ENCODE results near the gene OR10H4.
"Not testable (repeated sequence)": the region's sequence is repeated elsewhere in the genome, so short reads cannot be mapped to it uniquely, and the experiment has no call there.

The OR10H4 gene

DNA sequence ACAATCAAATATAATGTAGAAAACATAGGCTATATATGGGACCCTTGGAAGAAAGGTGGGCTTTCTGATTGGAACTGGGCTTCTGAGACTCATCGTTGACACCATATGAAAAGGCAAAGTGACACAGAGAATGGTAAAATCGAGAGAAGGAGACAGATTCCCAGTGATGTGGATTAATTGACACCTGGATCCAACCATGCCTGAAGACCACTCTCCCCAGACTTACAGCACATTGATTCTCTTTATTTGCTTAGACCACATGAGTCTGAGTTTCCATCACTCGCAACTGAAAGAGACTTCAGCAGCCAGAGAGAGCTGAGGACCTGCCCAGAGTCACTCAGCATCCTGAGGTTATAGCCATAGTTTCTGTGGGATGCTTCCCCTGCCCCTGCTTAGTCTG is 20.5 kb upstream of the OR10H4 start:
- Histone ChIP-seq H3K4me1 (ENCODE audit: insufficient read depth, low read length) (no peaks in the 10 kb centered on the region), H3K9me3 (ENCODE audit: control insufficient read depth, insufficient read depth, low read length) (no peaks in the 10 kb centered on the region), H3K9ac (ENCODE audit: low read depth, low read length) (no peak overlapping the region), H3K36me3 (ENCODE audit: insufficient read depth, low read length) (no peaks in the 10 kb centered on the region)

DNA sequence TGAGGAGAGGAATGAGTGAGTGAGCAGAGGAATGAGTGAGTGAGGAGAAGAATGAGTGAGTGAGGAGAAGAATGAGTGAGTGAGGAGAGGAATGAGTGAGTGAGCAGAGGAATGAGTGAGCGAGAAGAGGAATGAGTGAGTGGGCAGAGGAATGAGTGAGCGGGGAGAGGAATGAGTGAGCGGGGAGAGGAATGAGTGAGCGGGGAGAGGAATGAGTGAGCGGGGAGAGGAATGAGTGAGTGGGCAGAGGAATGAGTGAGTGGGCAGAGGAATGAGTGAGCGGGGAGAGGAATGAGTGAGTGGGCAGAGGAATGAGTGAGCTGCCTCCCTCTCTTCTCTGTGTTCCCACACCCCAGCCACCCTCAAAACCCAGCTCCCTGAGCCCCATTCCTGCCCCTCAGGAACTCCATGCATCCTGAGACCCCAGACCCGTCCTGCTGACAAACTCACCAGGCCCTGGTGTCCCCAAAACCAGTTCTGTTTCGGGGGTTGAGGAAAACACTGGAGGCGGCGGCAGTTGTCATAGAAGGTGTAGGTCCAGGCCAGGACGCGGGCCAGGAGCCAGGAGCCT is 15.0 kb upstream of the OR10H4 start:
- not testable (repeated sequence) for H3K9me3 ChIP-seq (ENCODE audit: control insufficient read depth, insufficient read depth, low read length); H3K4me1 ChIP-seq (ENCODE audit: insufficient read depth, low read length)

DNA sequence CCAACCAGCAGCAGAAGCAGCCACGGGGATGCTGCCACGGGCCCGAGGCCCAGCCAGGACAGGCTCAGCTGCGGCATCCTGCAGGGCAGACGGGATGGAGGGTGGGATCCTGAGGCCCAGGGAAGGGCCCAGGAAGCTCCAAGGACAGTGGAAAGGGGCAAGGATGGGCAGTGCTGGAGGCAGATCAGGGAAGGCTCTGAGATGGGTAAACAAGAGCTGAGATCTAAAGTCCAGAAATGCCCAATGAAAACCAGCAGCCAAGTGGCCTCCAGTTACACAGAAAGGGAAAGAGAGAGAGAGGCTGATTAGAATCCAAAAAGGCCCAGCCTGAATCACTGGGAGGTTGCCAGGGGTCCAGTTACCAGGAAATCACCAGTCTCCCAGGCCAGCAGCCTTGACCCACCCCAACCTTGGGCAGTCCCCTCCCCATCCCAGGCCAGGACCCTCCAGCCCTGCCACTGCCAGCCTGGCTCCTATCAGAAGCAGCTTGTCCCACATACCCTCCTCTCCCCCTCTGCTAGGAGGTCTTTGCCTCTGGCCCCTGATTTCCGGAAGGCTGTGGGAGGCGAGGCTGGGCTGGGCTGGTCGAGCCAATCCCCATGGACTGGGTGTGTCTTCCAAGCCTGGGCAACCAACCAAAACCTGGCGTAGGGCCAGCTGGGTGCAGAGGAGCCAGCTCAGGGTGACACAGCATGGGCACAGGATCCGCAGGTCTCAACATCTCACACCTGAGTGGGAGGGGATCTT is 14.3 kb upstream of the OR10H4 start, which contains the start of gene CYP4F11:
Gene CYP4F11 (minus strand): TSS at position 198 of the 747 bp plus-strand sequence. CDS start 121 bp downstream, at position 77.
- Histone ChIP-seq H3K4me1 (ENCODE audit: insufficient read depth, low read length) (no peaks in the 10 kb centered on the region; the same call in 1 of the 2 replicates), H3K9me3 (ENCODE audit: control insufficient read depth, insufficient read depth, low read length) (peaks cover 6% of the 10 kb centered on the region), H3K36me3 (ENCODE audit: insufficient read depth, low read length) (no peaks in the 10 kb centered on the region), H3K9ac (ENCODE audit: low read depth, low read length) (no peak within 1 kb of the TSS)

More for the DNA sequence above, 15.0 kb upstream of the OR10H4 start:
- H3K36me3 ChIP-seq (ENCODE audit: insufficient read depth, low read length); H3K9ac ChIP-seq (ENCODE audit: low read depth, low read length): not testable (repeated sequence)

DNA sequence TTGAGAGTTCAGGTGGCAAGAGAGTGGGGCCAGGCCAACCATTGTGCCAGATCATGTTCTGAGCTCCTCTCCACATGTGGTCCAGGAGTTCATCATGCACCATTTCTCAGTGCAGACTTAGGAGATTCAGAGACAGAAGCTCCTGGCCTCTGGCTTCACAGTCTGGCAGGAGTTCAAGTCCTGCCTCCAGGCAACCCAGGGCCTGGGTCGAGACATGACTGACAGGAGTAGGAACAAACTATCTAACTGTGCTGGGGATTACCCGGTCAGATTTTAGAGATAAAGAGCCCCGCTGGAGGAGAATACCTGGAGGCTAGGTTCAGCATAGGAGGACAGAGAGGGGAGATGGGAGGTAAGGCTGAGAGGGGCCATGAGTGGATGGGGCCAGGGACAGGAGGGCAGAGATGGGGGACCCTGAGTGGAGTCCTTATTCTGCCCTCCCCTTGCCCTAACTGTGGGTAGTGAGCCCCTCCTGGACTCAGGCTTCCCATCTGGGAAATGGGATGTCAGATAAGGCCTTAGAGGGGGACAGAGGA is 13.6 kb upstream of the OR10H4 start:
- H3K4me1 ChIP-seq (ENCODE audit: insufficient read depth, low read length) = no peaks in the 10 kb centered on the region; the same call in 1 of the 2 replicates
- no peak overlapping the region for H3K9ac ChIP-seq (ENCODE audit: low read depth, low read length)
- H3K9me3 ChIP-seq (ENCODE audit: control insufficient read depth, insufficient read depth, low read length) = peaks cover 6% of the 10 kb centered on the region
- H3K36me3 ChIP-seq (ENCODE audit: insufficient read depth, low read length) = no peaks in the 10 kb centered on the region

DNA sequence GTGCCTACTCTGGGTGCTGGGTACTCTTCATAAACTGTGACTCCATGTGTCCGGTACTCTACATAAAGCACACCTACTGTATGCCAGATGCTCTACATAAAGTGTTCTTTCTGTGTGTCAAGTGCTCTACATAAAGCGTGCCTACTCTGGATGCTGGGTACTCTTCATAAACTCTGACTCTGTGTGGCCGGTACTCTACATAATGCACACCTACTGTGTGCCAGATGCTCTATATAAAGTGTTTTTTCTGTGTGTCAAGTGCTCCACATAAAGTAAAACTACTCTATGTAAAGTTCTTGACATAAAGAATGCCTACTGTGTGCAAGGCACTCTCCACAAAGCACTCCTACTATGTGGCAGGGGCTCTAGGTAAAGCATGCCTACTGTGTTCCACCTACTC is 12.6 kb upstream of the OR10H4 start:
- Histone ChIP-seq H3K36me3 (ENCODE audit: insufficient read depth, low read length) (no peaks in the 10 kb centered on the region), H3K4me1 (ENCODE audit: insufficient read depth, low read length) (no peaks in the 10 kb centered on the region; the same call in 1 of the 2 replicates), H3K9ac (ENCODE audit: low read depth, low read length) (no peak overlapping the region), H3K9me3 (ENCODE audit: control insufficient read depth, insufficient read depth, low read length) (peaks cover 6% of the 10 kb centered on the region)

DNA sequence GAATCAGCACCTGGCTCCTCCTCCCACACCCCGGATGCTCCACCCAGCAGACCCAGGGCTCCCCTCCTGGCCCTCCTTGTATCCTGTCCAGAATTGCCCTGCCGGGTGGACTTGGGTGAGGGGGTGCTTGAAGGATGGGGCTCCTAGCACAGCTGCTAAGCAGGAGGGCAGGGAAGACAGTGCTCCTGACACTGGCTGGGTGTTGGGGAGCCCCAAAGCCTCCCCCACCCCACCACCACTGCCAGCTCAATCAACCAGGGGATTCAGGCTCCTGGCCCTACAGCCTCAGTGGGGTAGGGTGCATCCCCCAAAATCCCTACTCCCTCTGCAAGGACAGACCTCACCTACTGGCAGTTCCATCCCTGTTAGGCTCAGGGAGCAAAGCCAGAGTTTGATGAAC is 11.9 kb upstream of the OR10H4 start:
- H3K4me1 ChIP-seq (ENCODE audit: insufficient read depth, low read length) = no peaks in the 10 kb centered on the region; the same call in 1 of the 2 replicates
- H3K9me3 ChIP-seq (ENCODE audit: control insufficient read depth, insufficient read depth, low read length) = peaks cover 6% of the 10 kb centered on the region
- no peak overlapping the region for H3K9ac ChIP-seq (ENCODE audit: low read depth, low read length)
- H3K36me3 ChIP-seq (ENCODE audit: insufficient read depth, low read length) = no peaks in the 10 kb centered on the region

DNA sequence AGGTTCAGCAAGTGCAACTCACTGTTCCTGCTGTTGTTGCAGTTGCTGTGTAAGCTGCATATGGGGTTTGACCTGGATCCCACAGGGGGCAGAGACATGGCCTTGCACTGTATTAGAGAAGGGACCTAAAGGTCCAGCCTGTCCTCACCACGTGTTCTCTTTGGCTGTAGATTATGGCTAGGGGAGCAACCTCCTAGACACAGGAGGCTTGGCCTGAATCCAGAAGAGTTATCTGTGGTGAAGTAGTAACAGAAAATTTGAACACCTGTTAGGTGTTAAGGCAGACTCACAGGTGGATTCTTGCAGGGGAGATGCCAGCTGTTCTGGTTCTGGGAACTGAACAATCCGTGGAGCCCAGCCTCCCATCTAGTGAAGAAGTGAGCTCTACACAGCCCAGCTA is 11.0 kb upstream of the OR10H4 start:
- Histone ChIP-seq H3K4me1 (ENCODE audit: insufficient read depth, low read length) (no peaks in the 10 kb centered on the region; the same call in 1 of the 2 replicates), H3K36me3 (ENCODE audit: insufficient read depth, low read length) (no peaks in the 10 kb centered on the region), H3K9me3 (ENCODE audit: control insufficient read depth, insufficient read depth, low read length) (peaks cover 6% of the 10 kb centered on the region), H3K9ac (ENCODE audit: low read depth, low read length) (no peak overlapping the region)

DNA sequence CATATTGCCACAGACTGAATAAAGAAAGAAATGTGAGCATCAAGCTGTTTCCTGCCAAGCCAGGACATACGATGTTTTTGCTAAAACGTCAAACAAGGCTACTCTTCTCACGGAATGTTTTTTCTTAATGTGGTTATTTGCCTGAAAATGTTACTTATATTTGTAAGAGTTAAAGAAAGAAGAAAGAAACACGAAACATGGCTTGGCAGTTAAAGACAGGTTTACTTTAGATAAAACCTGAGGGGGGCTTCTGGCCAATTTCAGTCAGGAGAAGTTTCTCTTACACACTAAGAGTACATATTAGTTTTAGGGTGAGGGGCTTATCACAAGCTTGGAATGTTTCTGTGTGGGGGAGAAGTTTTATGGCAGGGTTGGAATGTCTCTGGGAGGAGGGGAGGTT is 4.4 kb upstream of the OR10H4 start:
- H3K4me1 ChIP-seq (ENCODE audit: insufficient read depth, low read length) = no peaks in the 10 kb centered on the region
- no peaks in the 10 kb centered on the region for H3K36me3 ChIP-seq (ENCODE audit: insufficient read depth, low read length)
- H3K9me3 ChIP-seq (ENCODE audit: control insufficient read depth, insufficient read depth, low read length) = no peaks in the 10 kb centered on the region; the same call in 1 of the 2 replicates
- no peak overlapping the region for H3K9ac ChIP-seq (ENCODE audit: low read depth, low read length)

DNA sequence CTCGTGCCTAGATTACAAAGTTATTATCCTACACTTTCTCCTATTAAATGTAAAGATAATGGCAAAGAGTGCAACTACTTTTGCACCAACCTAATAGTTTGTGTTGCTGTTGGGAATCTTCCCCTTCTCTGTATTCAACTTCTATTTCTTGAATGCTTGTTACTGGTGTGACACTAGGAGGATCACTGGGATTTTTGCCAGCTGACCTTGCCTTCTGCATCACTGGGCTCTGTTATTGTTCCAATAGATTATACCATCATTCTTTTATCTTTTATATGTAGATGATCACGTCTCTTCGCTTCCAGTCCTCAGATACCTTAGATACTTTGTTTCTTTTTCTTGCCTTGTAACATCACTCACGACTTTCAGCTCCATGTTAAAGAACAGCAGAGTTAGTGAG is 3.5 kb upstream of the OR10H4 start:
- no peaks in the 10 kb centered on the region for H3K36me3 ChIP-seq (ENCODE audit: insufficient read depth, low read length)
- no peaks in the 10 kb centered on the region; the same call in 1 of the 2 replicates for H3K9me3 ChIP-seq (ENCODE audit: control insufficient read depth, insufficient read depth, low read length)
- H3K9ac ChIP-seq (ENCODE audit: low read depth, low read length) = no peak overlapping the region
- H3K4me1 ChIP-seq (ENCODE audit: insufficient read depth, low read length) = no peaks in the 10 kb centered on the region

DNA sequence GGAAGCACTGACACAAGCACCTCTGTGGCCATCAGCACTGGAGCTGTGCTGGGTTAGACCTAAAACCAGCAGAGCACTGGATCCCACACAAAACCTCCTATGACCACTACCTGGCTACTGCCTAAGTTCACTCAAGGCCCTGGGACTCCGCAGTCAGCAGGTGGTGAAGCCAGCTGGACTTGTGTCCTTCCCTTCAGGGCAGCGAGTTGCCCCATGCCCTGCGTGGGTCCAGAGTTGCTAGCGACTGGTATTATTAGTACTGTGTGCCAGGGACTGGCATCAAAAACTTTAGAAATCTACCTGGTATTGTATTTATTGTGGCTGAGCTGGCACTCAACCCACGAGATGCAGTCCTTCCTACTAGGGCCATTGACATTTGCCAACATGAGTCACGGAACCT is 6.0 kb downstream of the OR10H4 start:
- Histone ChIP-seq H3K9me3 (ENCODE audit: control insufficient read depth, insufficient read depth, low read length) (no peaks in the 10 kb centered on the region), H3K9ac (ENCODE audit: low read depth, low read length) (no peak overlapping the region), H3K4me1 (ENCODE audit: insufficient read depth, low read length) (no peaks in the 10 kb centered on the region), H3K36me3 (ENCODE audit: insufficient read depth, low read length) (no peaks in the 10 kb centered on the region)

DNA sequence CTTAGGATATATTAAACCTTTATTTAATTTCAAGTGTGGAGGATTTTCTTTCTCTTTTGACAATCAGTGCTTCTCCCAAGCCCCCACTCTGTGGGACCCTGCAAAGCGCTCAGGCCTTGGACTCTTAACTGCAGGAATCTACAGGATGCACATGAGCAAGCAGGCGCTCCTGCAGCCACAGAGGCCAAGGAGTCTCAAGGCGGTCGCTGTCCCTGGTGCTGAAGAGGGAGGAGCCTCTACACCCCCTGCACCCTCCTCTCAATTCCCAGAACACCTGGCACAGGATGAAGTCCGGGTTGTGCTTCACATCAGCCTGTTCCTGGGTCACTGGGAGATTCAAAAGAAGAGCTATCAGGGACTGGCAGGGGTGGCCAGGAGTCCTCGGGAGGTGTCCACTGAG is 13.5 kb downstream of the OR10H4 start:
- no peak overlapping the region for H3K9ac ChIP-seq (ENCODE audit: low read depth, low read length)
- no peaks in the 10 kb centered on the region for H3K36me3 ChIP-seq (ENCODE audit: insufficient read depth, low read length)
- no peaks in the 10 kb centered on the region for H3K4me1 ChIP-seq (ENCODE audit: insufficient read depth, low read length)
- no peaks in the 10 kb centered on the region for H3K9me3 ChIP-seq (ENCODE audit: control insufficient read depth, insufficient read depth, low read length)

DNA sequence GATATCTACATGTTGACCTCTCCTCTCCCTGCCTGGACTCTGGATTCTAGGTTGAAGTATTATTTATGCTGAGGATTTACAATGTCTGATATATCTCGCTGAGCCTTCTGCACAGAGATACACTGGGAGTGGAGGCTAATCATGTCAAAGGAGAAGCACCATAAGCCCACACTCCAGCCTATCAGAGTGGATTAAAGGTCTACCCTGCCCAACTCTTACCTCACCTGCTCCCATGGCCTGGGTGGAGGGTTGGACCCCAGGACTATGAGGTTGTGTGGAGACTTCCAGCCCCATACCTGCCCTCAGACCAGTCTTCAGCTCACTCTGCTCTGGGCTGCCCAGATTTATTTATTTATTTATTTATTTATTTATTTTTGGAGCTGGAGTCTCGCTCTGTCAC is 15.4 kb downstream of the OR10H4 start:
- Histone ChIP-seq H3K9me3 (ENCODE audit: control insufficient read depth, insufficient read depth, low read length) (no peaks in the 10 kb centered on the region), H3K36me3 (ENCODE audit: insufficient read depth, low read length) (no peaks in the 10 kb centered on the region), H3K9ac (ENCODE audit: low read depth, low read length) (no peak overlapping the region), H3K4me1 (ENCODE audit: insufficient read depth, low read length) (no peaks in the 10 kb centered on the region)

DNA sequence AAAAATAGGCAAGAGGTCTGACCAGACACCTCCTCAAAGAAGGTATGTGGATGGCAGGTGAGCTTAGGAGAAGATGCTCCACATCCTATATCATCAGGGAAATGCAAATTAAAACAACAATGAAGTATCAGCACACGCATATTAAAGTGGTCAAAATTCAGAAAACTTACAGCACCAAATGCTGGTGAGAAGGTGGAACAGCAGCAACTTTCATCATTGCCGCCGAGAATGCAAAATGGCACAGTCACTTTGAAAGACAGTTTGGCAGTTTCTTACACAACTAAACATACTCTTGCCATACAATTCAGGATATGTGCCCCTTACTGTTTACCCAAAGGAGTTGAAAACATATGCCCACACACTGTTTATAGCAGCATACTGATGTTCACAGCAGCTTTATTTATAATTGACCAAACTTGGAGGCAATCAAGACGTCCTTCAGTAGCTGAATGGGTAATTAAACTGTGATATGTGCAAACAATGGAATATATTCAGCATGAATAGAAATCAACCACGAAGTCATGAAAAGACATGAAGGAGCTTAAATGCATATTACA is 22.5 kb downstream of the OR10H4 start:
- no peaks in the 10 kb centered on the region for H3K9me3 ChIP-seq (ENCODE audit: control insufficient read depth, insufficient read depth, low read length)
- H3K36me3 ChIP-seq (ENCODE audit: insufficient read depth, low read length) = no peaks in the 10 kb centered on the region
- no peak overlapping the region for H3K9ac ChIP-seq (ENCODE audit: low read depth, low read length)
- no peaks in the 10 kb centered on the region for H3K4me1 ChIP-seq (ENCODE audit: insufficient read depth, low read length)

DNA sequence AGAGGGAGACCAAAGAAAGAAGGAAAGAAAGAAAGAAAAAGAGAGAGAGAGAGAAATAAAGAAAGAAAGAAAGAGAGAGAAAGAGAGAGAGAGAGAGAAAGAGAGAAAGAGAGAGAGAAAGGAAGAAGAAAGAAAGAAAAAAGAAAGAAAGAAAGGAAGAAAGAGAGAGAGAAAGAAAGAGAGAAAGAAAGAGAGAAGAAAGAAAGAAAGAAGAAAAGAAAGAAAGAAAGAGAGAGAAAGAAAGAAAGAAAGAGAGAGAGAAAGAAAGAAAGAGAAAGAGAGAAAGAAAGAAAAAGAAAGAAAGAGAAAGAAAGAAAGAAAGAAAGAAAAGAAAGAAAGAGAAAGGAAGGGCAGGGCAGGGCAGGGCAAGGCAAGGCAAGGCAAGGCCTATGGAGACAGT is 23.2 kb downstream of the OR10H4 start:
- H3K4me1 ChIP-seq (ENCODE audit: insufficient read depth, low read length); H3K9me3 ChIP-seq (ENCODE audit: control insufficient read depth, insufficient read depth, low read length); H3K36me3 ChIP-seq (ENCODE audit: insufficient read depth, low read length); H3K9ac ChIP-seq (ENCODE audit: low read depth, low read length): not testable (repeated sequence)

DNA sequence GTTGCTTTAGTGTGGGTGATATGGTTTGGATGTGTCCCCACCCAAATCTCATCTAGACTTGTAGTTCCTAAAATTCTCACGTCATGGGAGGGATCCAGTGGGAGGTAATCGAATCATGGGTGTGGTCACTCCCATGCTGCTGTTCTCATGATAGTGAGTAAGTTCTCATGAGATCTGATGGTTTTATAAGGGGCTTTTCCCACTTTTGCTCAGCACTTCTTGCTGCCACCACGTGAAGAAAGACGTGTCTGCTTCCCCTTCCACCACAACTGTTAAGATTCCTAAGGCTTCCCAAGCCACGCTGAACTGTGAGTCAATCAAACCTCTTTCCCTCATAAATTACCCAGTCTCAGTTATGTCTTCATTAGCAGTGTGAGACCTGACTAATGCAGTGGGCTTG is 26.0 kb downstream of the OR10H4 start:
- Histone ChIP-seq H3K9ac (ENCODE audit: low read depth, low read length) (no peak overlapping the region), H3K9me3 (ENCODE audit: control insufficient read depth, insufficient read depth, low read length) (no peaks in the 10 kb centered on the region), H3K4me1 (ENCODE audit: insufficient read depth, low read length) (no peaks in the 10 kb centered on the region), H3K36me3 (ENCODE audit: insufficient read depth, low read length) (no peaks in the 10 kb centered on the region)

All from ES-I3 (cell line).